ENCODE data around the gene AZU1. TPM values are rescaled to one million over a fixed set of nuclear protein-coding genes. Genes with fewer than 3 reads are reported as not detected.
A peak's percentile ranks its signal among the peaks of the same experiment; 100 is the strongest.

The AZU1 gene
- polyA plus RNA-seq, 3 donors: 1.0 to 3.4 (median 2.2) TPM

- DNase-seq: peak; percentile 100
These were observed 30.7 kb upstream of the AZU1 start, which contains the start of gene PTBP1 for GRCh38 chr19:796692-797527. Gene PTBP1 (plus strand): TSS chr19:797452. CDS start chr19:797498, 46 bp downstream.

DNA sequence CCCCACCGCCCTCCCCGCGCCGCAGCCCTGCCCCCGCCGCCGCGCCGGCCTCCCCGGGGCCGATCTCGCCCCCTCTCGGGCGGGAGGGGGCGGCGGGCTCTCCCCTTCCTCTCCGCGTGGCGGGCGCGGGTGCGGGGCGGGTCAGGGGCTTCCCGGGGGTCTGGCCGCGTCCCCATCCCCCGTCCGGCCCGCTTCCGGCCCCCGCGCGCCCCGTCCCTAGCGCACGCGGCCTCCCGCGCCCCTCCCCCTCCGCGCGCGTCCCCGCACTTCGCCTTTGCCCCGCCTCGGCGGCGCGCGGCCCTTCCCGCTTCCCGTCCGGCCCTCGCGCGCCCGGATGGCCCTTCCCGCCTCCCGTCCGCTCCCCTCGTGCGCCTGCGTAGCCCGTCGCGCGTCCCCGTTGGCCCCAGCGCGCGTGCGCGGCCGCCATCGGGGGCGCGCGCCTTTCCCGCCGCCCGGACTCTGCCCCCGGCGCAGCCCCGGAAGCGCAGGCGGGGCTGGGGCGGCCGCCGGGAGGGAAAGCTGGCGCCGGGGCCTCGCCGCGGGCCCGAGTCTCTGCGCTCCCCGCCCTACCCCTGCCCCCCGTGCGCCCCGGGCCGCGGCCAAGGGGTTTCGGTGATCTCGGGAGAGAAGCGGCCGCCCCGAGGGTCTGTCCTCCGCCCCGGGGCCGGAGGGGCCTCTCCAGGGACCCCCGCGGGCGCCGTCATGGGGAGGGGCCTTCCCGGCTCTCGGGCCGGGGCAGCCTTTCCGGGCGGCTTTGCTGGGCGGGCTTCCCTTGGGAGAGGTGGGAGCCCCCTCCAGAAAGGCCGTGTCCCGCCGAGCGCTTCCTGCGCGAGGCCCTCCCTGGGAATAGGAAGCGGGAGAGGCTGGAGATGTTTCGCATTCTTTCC, 29.9 kb upstream of the AZU1 start:
- DNase-seq: peak; percentile 90

GRCh38 chr19:798415-799075, 29.1 kb upstream of the AZU1 start:
- DNase-seq: no peak

DNA sequence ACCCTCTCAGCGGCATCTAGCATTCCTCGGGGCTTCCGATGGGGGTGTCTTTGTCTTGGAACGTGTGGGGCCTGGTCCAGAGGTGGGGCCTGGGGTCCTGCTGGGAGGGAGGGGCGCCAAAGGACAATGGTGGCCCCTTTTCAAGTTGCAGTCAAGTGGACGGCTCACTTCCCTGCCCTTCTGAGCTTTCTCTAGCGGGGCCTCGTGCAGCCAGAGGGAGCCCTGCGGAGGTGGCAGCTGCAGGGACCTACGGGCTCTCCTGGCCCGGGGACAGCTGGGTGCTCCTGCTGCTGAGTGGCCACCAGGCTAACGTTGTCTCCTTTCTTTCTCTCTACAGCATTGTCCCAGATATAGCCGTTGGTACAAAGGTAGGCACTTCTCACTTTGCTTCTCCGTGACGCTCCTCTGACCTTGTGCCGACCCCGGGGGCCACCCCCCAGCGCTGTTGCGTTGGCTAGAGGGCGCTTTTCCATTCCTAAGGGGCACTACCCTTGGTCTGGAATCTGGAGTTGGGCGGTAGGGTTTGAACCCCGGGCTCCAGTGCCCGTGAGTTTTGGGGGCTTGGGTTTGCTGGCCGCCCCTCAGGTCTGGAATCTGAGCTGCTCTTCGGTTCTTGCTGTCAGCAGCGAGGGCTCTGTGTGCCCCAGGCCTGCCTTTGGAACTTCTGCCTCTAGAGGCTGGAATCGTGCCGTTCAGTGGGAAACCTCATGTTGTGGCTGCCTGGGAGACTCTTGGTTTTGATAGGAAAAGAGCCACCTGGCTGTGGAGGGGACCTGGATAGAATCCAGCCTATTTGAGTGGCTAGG, 28.4 kb upstream of the AZU1 start:
- DNase-seq: no peak

DNA sequence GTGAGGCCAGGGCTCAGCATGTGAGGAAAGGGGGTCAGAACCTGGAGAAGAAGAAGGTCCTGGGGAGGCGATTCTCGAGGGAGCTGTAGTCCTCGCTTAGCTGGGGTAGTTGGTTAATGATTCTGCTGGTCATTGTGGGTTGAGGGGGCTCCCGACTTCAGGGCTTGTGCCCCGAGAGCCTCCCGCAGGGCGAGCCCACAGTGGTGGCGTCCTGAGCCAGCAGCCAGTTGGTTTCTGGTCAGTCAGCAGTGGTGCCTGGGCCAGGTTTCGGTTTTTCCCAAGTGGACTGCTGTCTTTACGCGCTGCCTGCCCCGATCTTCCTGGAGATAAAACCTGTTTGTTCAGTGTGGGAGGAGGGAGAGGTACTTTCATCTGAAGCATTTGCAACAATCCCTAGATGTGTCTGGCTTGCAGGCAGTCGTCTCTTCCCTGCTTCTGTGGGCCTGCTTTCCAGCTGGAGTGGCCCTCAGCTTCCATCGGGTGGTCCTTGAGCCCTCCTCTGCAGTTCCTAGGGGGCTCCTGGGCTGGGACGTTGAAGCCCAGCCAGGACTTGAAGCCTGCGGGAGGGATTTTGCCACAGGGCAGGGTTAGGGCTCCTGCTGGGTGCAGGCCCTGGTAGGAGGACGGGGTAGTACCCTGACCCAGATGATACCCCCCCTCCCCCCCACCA, 27.1 kb upstream of the AZU1 start:
- DNase-seq: no peak

GRCh38 chr19:801030-801860, 26.4 kb upstream of the AZU1 start:
- no peak for DNase-seq

DNA sequence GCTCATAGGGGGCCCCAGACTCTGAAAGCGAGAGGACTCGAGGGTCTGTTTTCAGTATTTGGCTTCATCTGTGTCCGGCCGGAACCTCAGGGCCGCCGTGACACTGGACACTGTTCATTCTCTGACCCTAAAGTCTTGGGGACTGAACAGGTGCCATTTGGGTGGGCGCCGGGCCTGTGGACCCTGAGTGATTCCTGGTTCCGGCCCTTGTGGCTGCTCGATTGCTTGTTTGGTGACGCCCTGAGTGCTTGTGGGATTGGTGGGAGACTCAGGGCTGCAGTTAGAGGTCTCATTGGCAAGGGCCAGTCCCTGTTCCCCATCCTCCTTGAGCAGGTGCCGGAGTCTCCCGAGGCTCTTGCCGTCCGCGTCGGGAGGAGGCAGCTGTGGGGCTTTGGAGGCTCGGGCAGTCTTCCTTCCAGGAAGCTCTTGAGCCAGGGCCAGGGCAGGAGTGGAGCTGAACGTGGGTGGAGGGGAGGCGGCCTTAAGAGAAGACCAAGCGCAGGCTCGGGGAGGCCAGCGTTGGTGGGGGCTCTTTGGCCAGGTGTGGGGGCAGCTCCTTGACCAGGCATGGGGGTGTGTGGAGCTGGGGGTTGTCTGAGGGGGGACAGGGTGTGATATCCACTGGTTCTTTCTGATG, 25.7 kb upstream of the AZU1 start:
- DNase-seq: no peak

GRCh38 chr19:802498-803098, 25.0 kb upstream of the AZU1 start:
- no peak for DNase-seq

DNA sequence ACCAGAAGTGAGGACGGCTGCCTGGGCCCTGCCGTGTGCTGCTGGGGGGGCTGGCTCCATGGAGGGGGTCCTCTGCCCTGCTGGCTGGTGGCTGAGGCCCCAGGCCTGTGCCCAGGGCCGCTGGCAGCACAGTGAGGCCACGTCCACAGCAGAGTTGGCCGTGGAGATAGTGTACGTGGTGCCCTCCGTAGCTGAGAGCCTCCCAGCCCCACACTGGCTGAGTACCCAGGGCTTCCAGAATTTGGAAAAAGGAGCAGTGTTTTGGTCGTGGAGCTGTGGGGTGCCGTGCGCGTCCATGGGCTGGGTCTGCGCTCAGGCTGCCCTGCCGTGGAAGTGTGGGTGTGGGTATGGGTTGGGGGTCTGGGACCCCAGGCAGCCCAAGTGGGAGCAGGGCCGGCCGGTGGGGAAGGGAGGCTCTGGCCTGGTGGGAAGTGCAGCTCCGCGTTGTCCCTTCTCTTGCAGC, 24.5 kb upstream of the AZU1 start:
- DNase-seq: no peak

GRCh38 chr19:803686-804418, 23.8 kb upstream of the AZU1 start:
- DNase-seq: no peak

GRCh38 chr19:804419-805165, 23.0 kb upstream of the AZU1 start:
- no peak for DNase-seq

- DNase-seq: no peak
These were observed 22.5 kb upstream of the AZU1 start for GRCh38 chr19:805166-805551.

DNA sequence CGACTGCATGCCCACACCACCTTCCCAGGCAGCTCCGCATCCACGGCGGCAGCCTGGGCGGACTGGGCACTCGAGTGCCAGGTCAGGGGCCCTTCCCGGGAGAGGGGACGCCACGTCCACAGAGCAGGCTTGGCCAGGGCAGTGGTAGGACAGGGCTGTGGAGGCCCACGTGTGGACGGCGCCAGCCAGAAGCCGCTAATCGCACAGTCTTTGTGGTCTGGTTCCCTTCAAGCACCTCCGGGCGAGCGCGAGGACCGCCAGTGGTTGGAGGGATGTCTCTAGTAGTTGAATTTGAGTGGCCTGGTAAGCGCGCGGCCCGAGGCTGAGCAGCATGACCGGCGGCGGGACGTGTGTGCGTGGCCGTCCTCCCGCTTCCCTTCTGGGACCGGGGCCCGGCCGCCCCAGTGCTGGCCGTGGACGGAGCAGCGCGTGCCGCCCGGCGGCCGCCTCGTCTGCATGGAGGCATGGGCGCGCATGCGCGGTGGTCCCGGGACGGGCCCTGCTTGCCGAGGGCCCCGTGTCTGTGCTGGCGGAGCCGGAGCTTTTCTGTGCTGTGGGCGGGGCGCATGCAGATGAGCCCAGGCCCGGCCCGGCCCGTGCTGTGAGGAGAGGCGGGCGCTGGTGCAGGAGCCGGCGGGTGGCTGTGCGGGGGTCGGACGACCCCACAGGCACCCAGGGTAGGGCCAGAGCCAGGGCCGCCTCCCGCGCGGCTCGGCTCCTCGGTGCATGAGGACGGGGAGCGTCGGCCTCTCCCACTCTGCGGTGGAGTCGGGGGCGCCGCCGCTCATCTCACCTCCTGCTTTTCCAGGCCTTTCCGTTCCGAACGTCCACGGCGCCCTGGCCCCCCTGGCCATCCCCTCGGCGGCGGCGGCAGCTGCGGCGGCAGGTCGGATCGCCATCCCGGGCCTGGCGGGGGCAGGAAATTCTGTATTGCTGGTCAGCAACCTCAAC, 21.8 kb upstream of the AZU1 start:
- DNase-seq: no peak

GRCh38 chr19:806815-807421, 20.7 kb upstream of the AZU1 start:
- DNase-seq: no peak

DNA sequence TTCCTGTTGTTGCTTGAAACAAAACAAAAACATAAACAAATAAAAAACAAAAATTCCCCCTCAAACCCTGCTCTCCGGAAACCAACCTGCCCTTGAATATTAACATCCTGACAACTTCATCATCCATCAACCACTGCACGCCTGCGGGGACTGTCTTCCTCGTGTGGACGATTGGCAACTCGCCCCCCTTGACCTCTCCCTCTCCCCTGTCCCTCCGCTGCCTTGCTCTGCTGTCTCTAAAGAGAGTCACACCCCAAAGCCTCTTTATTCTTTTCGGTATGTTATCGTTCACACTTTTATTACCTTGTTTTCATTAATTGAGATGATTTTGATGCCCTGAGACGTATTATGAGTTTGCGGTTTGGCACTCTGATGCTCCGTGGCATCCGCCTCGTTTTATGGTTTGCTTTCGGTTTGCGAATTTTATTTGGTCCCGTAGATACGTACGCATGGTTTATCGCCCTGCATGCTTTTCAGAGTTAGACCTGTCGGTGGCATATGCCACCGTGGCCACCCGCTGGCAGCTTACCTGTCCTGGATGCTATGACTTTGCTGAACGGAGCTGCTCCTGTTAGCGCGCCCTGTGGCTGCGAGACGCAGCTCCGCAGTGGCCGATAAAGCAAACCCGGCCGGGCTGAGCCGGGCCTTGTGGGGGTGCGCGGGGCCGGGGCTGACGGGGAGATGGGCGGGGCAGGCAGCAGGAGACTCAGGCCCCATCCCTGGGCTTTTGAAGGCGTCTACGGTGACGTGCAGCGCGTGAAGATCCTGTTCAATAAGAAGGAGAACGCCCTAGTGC, 19.8 kb upstream of the AZU1 start:
- DNase-seq: no peak

Measured in renal pelvis (tissue), 4 donors.